Measurements from ENCODE around the gene TNPO3.
"Not testable (repeated sequence)": the region's sequence is repeated elsewhere in the genome, so short reads cannot be mapped to it uniquely, and the experiment has no call there.

The TNPO3 gene

GRCh38 chr7:129069021-129069420 lies 14.1 kb upstream of the TNPO3 start:
- DNase-seq (ENCODE audit: low spot score), result no peak

GRCh38 chr7:129067943-129068548 lies 13.1 kb upstream of the TNPO3 start:
- DNase-seq (ENCODE audit: low spot score), result no peak

GRCh38 chr7:129067132-129067561 lies 12.2 kb upstream of the TNPO3 start:
- DNase-seq (ENCODE audit: low spot score), result not testable (repeated sequence)

DNA sequence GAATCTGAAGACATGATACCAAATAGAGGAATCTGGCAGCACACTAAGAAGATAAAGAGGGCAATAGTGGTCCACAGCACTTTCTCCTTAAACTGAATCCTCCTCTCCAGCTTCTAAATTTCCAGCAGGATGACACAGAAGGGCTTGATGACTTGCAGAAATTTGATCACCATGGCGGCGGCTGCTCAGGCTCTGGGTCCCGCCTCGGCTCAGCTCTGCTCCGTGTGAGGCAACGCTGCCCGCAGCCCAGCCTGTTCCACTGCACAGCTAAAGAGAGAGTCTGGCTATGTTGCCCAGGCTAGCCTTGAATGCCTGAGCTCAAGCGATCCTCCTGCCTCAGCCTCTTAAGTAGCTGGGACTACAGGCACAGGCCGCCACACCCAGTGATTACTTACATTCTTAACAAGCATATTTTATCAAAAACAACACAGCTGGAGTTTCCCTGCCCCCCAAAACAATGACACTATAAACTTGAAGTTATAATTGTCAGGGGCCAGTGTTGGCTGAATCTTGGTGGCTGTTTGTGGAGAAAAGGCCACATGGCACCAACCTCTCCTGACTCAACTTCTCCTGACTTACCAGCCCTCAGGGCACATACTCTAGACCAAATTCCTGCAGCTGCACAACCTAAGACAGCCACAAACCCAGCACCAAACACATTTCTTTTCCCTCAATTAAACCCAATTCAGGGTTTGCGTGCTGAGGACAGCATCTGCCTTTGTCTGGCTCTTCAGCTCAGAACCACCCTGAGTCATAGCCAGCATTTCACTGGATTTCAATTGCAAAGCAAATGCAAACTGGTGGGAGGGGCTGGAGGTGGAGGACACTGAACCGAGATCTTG lies 11.6 kb upstream of the TNPO3 start:
- peak; percentile 25 for DNase-seq (ENCODE audit: low spot score)

DNA sequence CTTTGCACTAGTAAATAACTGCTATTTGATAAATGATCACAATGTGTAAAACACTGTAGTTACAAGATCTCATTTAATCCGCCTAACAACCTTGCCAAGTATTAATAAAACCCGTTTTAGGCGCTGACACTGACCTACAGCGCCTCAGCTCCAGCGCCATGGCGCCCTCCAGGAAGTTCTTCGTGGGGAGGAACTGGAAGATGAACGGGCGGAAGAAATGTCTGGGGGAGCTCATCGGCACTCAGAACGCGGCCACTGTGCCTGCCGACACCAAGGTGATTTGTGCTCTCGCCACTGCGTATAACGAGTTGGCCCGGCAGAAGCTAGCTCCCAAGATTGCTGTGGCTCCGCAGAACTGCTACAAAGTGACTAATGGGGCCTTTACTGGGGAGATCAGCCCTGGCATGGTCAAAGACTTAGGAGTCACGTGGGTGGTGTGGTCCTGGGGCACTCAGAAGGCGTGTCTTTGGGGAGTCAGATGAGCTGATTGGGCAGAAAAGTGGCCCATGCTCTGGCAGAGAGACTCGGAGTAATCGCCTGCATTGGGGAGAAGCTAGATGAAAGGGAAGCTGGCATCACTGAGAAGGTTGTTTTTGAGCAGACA lies 1.1 kb upstream of the TNPO3 start:
- DNase-seq (ENCODE audit: low spot score), result no peak

DNA sequence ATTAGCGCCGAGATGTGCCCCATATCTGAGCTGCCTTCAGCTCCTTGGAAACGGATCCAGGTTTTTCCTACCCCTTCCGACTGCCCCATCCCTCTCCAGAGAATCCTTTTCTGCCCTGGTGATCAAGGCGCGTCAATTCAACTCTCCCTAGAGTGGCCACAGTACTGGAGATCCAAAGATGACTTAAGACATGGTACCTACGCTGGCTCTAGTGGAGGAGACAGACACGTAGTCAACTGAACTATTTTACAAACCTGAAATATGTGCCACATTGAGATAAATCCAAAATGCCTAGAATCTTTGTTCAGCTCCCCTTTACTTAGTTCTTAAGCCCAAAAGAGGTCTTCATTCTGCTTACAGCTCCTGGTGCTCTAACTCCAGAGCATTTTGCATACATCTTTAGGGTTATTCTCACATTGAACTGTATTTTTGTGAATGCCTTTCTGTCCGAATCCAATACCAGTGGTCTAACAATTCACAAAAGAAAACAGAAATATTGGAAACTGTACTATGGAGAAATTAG lies 444 bp upstream of the TNPO3 start:
- DNase-seq (ENCODE audit: low spot score), result no peak

DNA sequence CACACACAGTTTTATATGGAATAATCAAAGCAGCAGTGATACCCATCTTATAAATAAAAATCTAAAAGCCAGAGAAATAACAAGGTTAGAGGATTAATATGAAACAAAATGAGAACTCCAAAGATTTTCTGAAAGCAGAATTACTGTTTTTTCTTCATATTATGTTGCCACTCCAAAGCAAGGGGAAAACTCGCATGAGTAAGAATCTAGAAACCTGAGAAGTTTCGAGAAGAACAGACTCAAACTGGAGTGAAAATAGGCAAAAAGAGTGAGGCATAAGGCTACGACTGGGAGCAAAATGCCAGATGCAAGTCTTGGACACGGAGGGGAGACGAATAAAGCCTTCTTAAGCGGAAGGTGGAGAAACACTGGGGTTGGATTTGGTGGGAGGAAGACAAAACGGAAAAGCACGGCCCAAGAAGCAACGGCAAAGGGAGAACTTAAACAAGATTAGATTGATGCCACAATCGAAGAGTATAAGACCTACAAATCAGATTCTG lies 923 bp downstream of the TNPO3 start:
- no peak for DNase-seq (ENCODE audit: low spot score)

DNA sequence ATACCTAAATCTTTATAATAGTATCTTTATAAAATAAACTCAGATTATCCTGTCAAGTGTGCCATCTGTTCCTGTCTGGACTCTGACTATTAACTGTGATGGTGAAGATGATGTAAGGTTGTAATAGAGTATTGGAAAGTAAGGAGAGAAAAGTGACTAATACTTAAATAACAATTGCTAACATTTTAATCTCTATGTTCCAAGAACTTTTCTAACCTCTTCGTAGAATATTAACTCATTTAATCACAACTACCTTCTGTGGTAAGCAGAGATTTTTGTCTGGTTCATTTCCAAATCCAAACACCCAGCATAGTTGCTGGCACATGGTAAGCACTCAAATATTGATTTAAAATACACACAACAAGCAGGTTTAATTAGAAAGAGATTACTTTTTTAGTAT lies 2.5 kb downstream of the TNPO3 start:
- no peak for DNase-seq (ENCODE audit: low spot score)

DNA sequence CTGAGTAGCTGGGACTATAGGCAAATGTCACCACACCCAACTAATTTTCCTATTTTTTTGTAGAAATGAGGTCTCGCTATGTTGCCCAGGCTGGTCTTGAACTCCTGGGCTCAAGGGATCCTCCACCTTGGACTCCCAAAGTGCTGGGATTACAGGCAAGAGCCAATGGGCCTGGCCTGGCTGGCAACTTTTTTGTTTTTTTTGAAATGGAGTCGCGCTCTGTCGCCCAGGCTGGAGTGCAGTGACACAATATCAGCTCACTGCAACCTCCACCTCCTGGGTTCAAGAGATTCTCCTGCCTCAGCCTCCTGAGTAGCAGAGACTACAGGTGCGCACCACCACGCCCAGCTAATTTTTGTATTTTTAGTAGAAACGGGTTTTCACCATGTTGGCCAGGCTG lies 3.5 kb downstream of the TNPO3 start:
- DNase-seq (ENCODE audit: low spot score), result not testable (repeated sequence)

DNA sequence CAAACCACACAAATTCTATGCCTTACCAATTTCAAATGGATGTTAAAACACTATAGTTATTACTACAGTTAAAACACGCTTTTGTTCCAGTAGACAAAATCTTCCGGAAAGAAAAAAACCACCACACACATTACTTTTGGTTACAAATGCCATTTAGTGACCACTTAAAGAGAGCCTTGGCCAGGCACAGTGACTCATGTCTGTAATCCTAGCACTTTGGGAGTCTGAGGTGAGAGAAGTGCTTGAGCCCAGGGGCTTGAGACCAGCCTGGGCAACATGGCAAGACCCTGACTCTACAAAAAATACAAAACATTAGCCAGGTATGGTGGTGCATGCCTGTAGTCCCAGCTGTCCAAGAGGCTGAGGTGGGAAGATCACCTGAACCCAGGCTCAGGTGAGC lies 7.2 kb downstream of the TNPO3 start:
- no peak for DNase-seq (ENCODE audit: low spot score)

GRCh38 chr7:129045682-129046081 lies 9.2 kb downstream of the TNPO3 start:
- no peak for DNase-seq (ENCODE audit: low spot score)

DNA sequence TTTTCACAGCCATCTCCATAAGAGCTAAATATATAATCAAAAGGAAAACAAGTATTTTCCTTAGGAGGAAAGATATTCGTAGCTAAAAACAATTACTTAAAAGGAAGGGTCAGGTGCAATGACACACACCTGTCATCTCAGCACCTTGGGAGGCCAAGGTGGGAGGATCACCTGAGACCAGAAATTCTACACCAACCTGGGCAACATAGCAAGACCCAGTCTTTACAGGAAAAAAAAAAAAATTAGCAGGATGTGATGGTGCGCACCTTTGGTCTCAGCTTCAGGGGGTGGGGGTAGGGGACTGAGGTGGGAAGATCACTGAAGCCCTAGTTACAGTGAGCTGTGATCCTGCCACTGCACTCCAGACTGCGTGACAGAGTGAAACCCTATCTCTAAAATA lies 11.9 kb downstream of the TNPO3 start:
- DNase-seq (ENCODE audit: low spot score), result no peak

DNA sequence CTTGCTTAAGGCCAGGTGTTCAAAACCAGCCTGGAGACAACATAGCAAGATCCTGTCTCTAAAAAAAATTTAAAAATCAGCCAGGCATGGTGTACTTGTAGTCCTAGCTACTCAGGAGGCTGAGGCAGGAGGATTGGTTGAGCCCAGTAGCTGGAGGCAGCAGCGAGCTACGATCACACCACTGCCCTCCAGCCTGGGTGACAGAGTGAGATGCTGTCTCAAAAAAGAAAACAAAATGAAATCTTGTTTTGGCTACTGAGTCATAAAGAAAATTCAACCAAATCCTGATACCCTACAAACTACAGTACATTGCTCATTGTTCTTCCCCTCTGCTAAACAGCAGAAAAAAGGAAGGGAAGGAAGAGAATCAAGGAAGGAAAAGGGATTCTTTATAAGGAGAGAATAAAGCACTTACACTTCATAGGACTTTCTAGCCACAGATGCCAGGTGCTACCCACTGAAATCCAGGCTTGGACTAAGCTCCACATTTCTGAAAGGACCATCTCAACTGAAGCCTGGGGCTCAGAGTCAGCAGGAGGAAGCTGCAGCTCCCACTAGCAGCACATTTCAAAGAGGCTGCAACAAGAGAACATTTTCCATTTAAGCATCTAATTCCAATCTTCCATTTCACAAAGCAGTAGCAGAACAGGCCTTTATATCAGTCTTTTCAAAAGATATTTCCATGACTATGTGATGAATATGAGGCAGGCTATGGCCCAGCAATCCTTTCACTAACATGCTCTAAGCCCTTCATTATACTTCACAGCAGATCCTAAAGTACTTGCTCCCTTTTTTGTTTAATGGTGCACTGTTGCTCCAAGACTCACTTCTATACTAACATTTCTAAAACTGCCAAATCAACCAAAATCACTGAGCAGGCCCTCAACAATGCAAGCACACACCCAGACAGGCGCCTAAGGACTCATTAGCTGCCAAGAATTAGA lies 13.5 kb downstream of the TNPO3 start:
- DNase-seq (ENCODE audit: low spot score), result no peak

- DNase-seq (ENCODE audit: low spot score), result not testable (repeated sequence)
These were observed 16.4 kb downstream of the TNPO3 start for GRCh38 chr7:129038468-129038867.

- no peak for DNase-seq (ENCODE audit: low spot score)
These were observed 17.3 kb downstream of the TNPO3 start for GRCh38 chr7:129037585-129037984.

- no peak for DNase-seq (ENCODE audit: low spot score)
These were observed 22.9 kb downstream of the TNPO3 start for GRCh38 chr7:129032017-129032416.

- DNase-seq (ENCODE audit: low spot score), result no peak
These were observed 24.5 kb downstream of the TNPO3 start for GRCh38 chr7:129030440-129030839.

DNA sequence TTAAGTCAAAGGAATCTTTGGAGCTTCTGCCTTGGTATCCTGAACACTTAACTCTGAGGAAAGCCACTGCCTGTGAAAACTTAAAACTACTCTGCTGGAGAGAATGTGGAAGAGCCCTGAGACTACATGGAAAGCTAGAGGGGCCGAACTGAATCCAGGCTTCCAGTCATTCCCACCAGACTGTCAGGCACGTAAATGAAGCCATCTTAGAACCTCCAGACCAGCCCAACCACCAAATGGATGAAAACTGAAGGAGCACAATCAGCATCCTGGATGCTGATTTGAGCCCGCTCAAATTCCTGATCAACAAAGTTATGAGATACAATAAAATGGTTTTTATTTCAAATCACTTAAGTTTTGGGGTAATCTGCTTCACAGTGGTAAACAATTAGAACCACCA lies 30.8 kb downstream of the TNPO3 start:
- DNase-seq (ENCODE audit: low spot score), result no peak

- DNase-seq (ENCODE audit: low spot score), result no peak
These were observed 33.3 kb downstream of the TNPO3 start for GRCh38 chr7:129021656-129022055.

- DNase-seq (ENCODE audit: low spot score), result no peak
These were observed 36.9 kb downstream of the TNPO3 start for GRCh38 chr7:129017933-129018538.

DNA sequence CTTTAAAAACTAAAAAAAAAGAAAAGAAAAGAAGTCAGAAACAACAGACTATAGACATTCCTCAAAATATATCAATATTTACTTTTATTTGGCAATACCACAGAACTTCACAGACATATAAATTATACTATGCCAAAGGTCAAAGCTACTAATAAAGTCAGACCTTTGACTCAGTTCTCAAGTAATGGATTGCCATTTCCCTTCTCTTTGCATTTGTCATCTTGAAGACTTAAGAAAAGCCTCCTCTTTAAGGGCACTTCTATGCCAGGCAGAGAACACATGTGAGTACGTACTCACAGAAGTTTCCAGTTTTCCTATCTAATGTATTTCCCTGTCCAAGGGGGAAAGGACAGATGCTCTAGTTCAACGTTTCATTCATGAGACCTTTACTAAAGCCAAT lies 37.6 kb downstream of the TNPO3 start:
- DNase-seq (ENCODE audit: low spot score), result no peak

Measured in LoVo (cell line).